ENCODE measurements around the gene ERVK3-1.

GRCh38 chr19:58357481-58358145, 52.4 kb downstream of the ERVK3-1 start:
- TF ChIP-seq CTCF (IDR thresholded peaks at IDR 0.05; ENCODE audit: poor library complexity, severe bottlenecking) (no peak), SMC3 (conservative IDR thresholded peaks at IDR 0.05; ENCODE audit: poor library complexity) (no peak), MXI1 (conservative IDR thresholded peaks at IDR 0.05; ENCODE audit: poor library complexity, severe bottlenecking) (no peak), POLR2AphosphoS5 (IDR thresholded peaks at IDR 0.05) (no peak)
